OCI-LY1 (cell line): Measurements from ENCODE around the gene TMEM131.
"Not testable (repeated sequence)": the region's sequence is repeated elsewhere in the genome, so short reads cannot be mapped to it uniquely, and the experiment has no call there.

Experiments used
- H2AFZ ChIP-seq: fragments of 200-600 bp; sonication (generic), shearing (Covaris generic); 2 replicates; pipeline ENCODE4 v1.6.0; 2014; ENCODE audit warnings: antibody characterized with exemption, mild to moderate bottlenecking, low read length
- H3F3A ChIP-seq: fragments of 200-600 bp; sonication (generic), shearing (Covaris generic); 2 replicates; pipeline ENCODE4 v1.6.0; 2014; ENCODE audit warnings: mild to moderate bottlenecking, antibody characterized with exemption, low read length, moderate library complexity; ENCODE audit not compliant: insufficient read depth
- H3K27ac ChIP-seq: fragments of 200-600 bp; sonication (generic); 2 replicates; pipeline ENCODE4 v1.5.1; 2014; ENCODE audit warnings: low read length, mixed run types, mild to moderate bottlenecking, low read depth; ENCODE audit not compliant: poor library complexity, severe bottlenecking
- H3K27me3 ChIP-seq: fragments of 200-600 bp; sonication (generic); 2 replicates; pipeline ENCODE4 v1.6.0; 2014; ENCODE audit warnings: antibody characterized with exemption, mild to moderate bottlenecking, low read length, moderate library complexity; ENCODE audit not compliant: insufficient read depth
- H3K36me3 ChIP-seq: fragments of 200-600 bp; sonication (generic); 2 replicates; pipeline ENCODE4 v1.6.1; 2014; ENCODE audit warnings: mild to moderate bottlenecking, antibody characterized with exemption, low read length, moderate library complexity, mixed read lengths; ENCODE audit not compliant: insufficient read depth
- H3K4me1 ChIP-seq: fragments of 200-600 bp; sonication (generic); 2 replicates; pipeline ENCODE4 v1.5.1; 2014; ENCODE audit warnings: mild to moderate bottlenecking, low read length, moderate library complexity; ENCODE audit not compliant: insufficient read depth, severe bottlenecking
- H3K4me2 ChIP-seq: fragments of 200-600 bp; sonication (generic), shearing (Covaris generic); 2 replicates; pipeline ENCODE4 v1.6.1; 2014; ENCODE audit warnings: low read length
- H3K4me3 ChIP-seq: fragments of 200-600 bp; sonication (generic); 2 replicates; pipeline ENCODE4 v1.5.1; 2014; ENCODE audit warnings: low read length, low read depth, mild to moderate bottlenecking, mixed read lengths; ENCODE audit not compliant: poor library complexity, severe bottlenecking
- H3K79me2 ChIP-seq: fragments of 200-600 bp; shearing (Covaris generic); 2 replicates; pipeline ENCODE4 v1.6.1; 2016; ENCODE audit warnings: mixed run types, low read length, mixed read lengths; ENCODE audit not compliant: insufficient read depth
- H3K9ac ChIP-seq: fragments of 200-600 bp; sonication (generic), shearing (Covaris generic); 2 replicates; pipeline ENCODE4 v1.6.1; 2014; ENCODE audit warnings: mild to moderate bottlenecking, low read length, mixed read lengths
- H3K9me2 ChIP-seq: fragments of 200-600 bp; sonication (generic), shearing (Covaris generic); 2 replicates; pipeline ENCODE4 v1.6.1; 2014; ENCODE audit warnings: low read depth, mild to moderate bottlenecking, low read length, mixed read lengths
- H3K9me3 ChIP-seq: fragments of 200-600 bp; shearing (Covaris generic); 2 replicates; pipeline ENCODE4 v1.6.1; 2014; ENCODE audit warnings: low read length, mixed read lengths
- H4K20me1 ChIP-seq: fragments of 200-600 bp; sonication (generic), shearing (Covaris generic); 2 replicates; pipeline ENCODE4 v1.6.0; 2016; ENCODE audit warnings: mild to moderate bottlenecking, low read length; ENCODE audit not compliant: insufficient read depth
- EZH2 ChIP-seq: fragments of 200-600 bp; sonication (generic), shearing (Covaris generic); IDR thresholded peaks from 2 replicates; pipeline ENCODE4 v1.8.0; 2017; ENCODE audit warnings: borderline replicate concordance, mixed run types, mild to moderate bottlenecking, antibody characterized with exemption, low read length, moderate library complexity, mixed read lengths
- TF ChIP-seq, protein P1 (sequence below): fragments of 200-600 bp; sonication (generic), shearing (Covaris generic); IDR thresholded peaks from 2 replicates; pipeline ENCODE4 v1.5.1; 2017; ENCODE audit warnings: mild to moderate bottlenecking, antibody characterized with exemption, low read length, moderate library complexity, mixed read lengths

TMEM131 gene

DNA sequence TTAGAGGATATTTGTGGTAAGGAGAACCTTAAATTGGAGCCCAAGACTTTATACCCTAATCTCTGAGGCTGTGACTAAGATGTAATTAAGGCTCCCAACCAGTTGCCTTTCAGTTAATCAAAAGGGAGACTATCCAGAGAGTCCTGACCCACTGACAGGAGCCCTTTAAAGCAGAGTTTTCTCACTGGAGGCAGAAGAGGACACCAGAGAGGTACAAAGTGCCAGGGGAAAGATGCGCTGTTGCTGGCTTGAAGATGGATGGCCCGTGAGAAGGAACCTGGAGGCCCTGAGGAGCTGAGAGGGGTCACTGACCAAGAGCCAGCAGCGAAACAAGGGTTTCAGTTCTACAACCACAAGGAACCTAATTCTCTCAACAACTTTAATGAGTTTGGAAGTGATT, 137.3 kb downstream of the TMEM131 start:
- Histone ChIP-seq H3K9me3 (no peaks in the 10 kb centered on the region), H3F3A (no peaks in the 10 kb centered on the region), H4K20me1 (no peaks in the 10 kb centered on the region), H3K4me1 (no peaks in the 10 kb centered on the region), H3K79me2 (no peaks in the 10 kb centered on the region), H3K9ac (no peak overlapping the region), H3K27me3 (no peaks in the 10 kb centered on the region), H3K27ac (no peak overlapping the region), H3K4me3 (no peak overlapping the region), H3K4me2 (no peak overlapping the region), H3K9me2 (no peaks in the 10 kb centered on the region), H3K36me3 (peaks cover 13% of the 10 kb centered on the region), H2AFZ (no peak overlapping the region)
- TF ChIP-seq, protein P1, sequence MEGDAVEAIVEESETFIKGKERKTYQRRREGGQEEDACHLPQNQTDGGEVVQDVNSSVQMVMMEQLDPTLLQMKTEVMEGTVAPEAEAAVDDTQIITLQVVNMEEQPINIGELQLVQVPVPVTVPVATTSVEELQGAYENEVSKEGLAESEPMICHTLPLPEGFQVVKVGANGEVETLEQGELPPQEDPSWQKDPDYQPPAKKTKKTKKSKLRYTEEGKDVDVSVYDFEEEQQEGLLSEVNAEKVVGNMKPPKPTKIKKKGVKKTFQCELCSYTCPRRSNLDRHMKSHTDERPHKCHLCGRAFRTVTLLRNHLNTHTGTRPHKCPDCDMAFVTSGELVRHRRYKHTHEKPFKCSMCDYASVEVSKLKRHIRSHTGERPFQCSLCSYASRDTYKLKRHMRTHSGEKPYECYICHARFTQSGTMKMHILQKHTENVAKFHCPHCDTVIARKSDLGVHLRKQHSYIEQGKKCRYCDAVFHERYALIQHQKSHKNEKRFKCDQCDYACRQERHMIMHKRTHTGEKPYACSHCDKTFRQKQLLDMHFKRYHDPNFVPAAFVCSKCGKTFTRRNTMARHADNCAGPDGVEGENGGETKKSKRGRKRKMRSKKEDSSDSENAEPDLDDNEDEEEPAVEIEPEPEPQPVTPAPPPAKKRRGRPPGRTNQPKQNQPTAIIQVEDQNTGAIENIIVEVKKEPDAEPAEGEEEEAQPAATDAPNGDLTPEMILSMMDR: peak; percentile 21; the same call in 1 of the 2 replicates
- TF ChIP-seq EZH2: no peak

DNA sequence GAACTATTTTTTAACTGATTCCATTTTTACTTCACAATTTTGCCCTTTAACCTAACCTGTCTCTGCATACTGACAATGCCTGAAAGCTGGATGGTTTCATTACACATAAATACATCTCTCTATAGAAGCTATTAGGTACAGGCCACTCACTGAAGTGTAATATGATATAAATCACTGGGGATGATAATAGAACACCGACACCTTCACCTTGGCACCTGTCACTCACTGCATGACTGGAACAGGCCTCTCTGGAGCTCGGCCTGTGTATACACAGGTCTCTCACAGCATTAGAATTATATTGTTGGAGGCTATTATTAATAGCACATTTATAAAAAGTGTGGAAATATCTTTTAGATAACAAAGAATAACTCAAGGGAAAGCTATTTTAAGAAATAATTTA, 138.2 kb downstream of the TMEM131 start:
- Histone ChIP-seq H2AFZ (no peak overlapping the region), H3K9ac (no peak overlapping the region), H3K4me2 (no peak overlapping the region), H3K4me3 (no peak overlapping the region), H3K27ac (no peak overlapping the region), H3F3A (no peaks in the 10 kb centered on the region), H3K4me1 (no peaks in the 10 kb centered on the region), H3K36me3 (peaks cover 13% of the 10 kb centered on the region), H3K9me3 (no peaks in the 10 kb centered on the region), H3K27me3 (no peaks in the 10 kb centered on the region), H4K20me1 (no peaks in the 10 kb centered on the region), H3K79me2 (no peaks in the 10 kb centered on the region), H3K9me2 (no peaks in the 10 kb centered on the region)
- TF ChIP-seq, protein P1: no peak
- TF ChIP-seq EZH2: no peak

DNA sequence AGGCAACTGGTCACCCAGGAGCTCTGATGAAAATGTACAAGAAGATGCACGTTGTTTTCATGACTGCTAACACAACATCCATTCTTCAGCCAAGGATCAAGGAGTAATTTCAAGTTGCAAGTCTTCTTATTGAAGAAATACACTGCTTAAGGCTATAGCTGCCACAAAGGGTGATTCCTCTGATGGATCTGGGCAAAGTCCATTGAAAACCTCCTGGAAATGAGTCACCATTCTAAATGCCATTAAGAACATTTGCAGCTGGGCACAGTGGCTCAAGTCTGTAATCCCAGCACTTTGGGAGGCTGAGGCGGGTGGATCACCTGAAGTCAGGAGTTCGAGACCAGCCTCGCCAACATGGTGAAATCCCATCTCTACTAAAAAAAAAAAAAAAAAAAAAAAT, 142.7 kb downstream of the TMEM131 start:
- H3K9me3 ChIP-seq, H3K4me1 ChIP-seq, H2AFZ ChIP-seq, H3K27me3 ChIP-seq, H3K36me3 ChIP-seq, H3K79me2 ChIP-seq, H4K20me1 ChIP-seq, H3K4me3 ChIP-seq, H3K4me2 ChIP-seq, H3K9ac ChIP-seq, H3K9me2 ChIP-seq, H3K27ac ChIP-seq, H3F3A ChIP-seq: not testable (repeated sequence)

DNA sequence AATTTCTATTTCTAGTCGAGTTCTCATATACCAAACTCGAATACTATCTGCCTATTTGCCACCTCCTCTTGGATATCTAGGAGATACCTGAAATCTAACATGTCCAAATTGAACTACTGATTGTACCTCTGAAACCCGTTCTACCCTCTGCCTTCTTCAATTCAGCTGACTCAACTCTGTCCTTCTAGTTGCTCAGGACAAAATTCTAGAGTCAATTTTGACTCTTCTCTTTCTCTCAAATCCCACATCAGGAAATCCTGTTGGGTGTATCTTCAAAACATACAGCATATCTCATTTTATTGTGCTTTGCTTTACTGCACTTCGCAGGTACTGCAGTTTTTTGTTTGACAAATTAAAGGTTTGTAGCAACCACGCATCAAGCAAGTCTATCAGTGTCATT, 144.6 kb downstream of the TMEM131 start:
- TF ChIP-seq, protein P1: no peak
- no peak for TF ChIP-seq EZH2

More for the DNA sequence above, 144.6 kb downstream of the TMEM131 start:
- Histone ChIP-seq H4K20me1 (no peaks in the 10 kb centered on the region), H3K4me3 (no peak overlapping the region), H3K9me3 (no peaks in the 10 kb centered on the region), H3F3A (no peaks in the 10 kb centered on the region), H3K9me2 (no peaks in the 10 kb centered on the region), H3K9ac (no peak overlapping the region), H3K36me3 (peaks cover 7% of the 10 kb centered on the region; the same call in 1 of the 2 replicates), H3K27me3 (no peaks in the 10 kb centered on the region), H2AFZ (no peak overlapping the region), H3K4me1 (no peaks in the 10 kb centered on the region), H3K27ac (no peak overlapping the region), H3K79me2 (no peaks in the 10 kb centered on the region), H3K4me2 (no peak overlapping the region)
